Stimulated activated naive CD4-positive, alpha-beta T cell treated with Interleukin-2 at 50 U/mL for 16 hours (primary cell): ENCODE results near the gene CNTN1.

Source experiments
- DNase-seq: peaks from one replicate; lab custom pipeline; 2025; lab: John Stamatoyannopoulos, UW

CNTN1 gene

GRCh38 chr12:40691913-40692764 is at the start of gene CNTN1:
TSS of gene CNTN1 (plus strand) at chr12:40692439.
- DNase-seq: no peak

- no peak for DNase-seq
These were observed 48.7 kb upstream of the CNTN1 start for GRCh38 chr12:40643506-40643905.

GRCh38 chr12:40643976-40644375 is 48.3 kb upstream of the CNTN1 start:
- no peak for DNase-seq

GRCh38 chr12:40644708-40645107 is 47.5 kb upstream of the CNTN1 start:
- DNase-seq: no peak

DNA sequence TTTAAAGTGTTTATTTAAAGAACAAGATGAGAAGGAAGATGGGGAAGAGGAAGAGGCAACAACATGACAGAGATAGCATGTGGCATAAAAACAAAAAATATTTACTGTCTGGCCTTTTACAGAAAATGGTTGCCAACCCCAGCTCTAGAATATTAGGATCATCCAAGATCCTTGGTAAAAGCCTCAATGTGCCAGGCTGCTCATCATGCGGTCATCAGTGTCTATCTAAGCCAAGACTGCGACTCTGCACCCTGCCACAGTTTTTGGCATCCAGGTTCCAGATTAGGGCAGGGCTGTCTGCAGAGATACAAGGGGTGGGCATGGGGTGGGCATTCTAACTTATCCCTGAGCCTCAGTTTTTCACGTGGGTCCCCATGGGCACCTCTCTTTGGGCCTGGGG is 46.9 kb upstream of the CNTN1 start:
- no peak for DNase-seq

DNA sequence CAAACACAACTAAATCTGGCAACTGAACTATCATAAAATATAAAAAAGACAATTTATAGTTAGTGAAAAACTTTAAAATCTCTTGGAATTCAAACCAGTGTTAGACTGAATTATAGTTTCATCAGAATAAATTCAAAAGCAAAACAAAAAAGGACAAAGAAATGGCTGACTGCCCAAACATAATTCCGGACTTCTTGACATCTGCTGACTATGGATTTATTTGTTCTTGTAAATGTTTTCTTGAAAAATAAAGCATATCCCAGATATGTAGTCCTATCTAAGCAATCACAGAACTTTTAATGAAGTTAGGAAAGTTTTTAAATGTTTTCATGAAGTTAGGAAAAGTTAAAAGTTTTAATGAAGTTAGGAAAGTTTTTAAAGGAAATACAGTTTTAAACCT is 45.8 kb upstream of the CNTN1 start:
- DNase-seq: no peak

- no peak for DNase-seq
These were observed 45.3 kb upstream of the CNTN1 start for GRCh38 chr12:40646911-40647310.

GRCh38 chr12:40647651-40648050 is 44.6 kb upstream of the CNTN1 start:
- no peak for DNase-seq

DNA sequence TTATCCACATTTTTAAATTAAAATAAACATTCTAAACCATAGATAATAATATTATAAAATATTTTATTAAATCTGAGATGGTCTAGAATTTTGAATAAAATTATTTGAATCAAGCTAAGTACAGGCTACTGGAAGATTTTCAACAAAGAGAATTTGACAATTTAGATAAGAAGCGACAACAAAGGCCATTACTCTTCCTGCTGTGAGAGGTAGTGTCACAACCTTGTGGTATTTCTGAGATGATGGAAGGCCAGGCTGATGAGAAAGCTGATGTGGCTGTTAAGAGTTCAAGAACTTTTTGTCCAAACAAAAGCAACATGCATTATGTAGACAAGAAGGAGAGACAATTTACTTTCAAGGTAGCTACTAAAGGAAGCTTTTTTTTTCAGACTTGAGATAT is 43.7 kb upstream of the CNTN1 start:
- no peak for DNase-seq

DNA sequence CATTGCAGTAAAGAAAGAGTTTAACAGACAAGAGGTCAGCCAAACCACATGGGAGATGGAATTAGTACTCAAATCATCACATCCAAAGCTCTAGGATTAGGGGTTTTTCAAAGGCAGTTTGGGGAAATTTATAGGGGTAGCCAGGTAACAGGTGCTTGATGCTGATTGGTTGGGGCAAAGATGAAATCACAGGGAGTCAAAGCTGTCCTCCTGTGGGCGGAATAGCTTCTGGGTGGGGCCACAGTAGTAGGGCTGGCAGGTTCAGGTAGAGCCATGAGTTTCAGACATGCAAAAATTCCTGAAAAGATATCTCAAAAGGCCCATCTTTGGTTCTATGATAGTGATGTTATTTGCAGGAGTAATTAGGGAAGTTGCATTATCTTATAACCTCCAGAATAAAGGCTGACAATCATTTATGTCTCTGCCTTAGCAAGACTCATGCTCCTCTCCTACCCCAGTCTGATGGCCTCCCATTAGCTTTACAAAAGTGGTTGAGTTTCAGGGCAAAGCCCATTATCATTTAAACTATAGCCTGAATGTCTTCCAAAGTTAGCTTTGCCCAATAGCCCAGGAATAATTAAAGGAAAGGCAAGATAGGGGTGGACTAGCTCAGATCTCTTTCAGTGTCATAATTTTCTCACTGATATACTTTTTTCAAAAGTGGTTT is 42.1 kb upstream of the CNTN1 start:
- DNase-seq: no peak

GRCh38 chr12:40655451-40655850 is 36.8 kb upstream of the CNTN1 start:
- no peak for DNase-seq

DNA sequence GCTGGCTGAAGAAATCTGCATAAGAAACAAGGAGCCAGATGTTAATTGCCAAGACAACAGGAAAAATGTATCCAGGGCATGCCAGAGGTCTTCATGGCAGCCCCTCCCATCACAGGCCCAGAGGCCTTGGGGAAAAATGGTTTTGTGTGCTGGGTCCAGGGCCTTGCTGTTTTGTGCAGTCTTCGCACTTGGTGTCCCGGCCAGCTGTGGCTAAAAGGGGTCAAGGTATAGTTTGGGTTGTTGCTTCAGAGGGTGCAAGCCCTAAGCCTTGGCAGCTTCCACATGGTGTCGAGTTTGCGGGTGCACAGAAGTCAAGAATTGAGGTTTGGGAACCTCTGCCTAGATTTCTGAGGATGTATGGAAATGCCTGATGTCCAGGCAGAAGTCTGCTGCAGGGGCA is 29.9 kb upstream of the CNTN1 start:
- DNase-seq: no peak

GRCh38 chr12:40663781-40664180 is 28.5 kb upstream of the CNTN1 start:
- no peak for DNase-seq

- no peak for DNase-seq
These were observed 24.1 kb upstream of the CNTN1 start for GRCh38 chr12:40668099-40668529.

DNA sequence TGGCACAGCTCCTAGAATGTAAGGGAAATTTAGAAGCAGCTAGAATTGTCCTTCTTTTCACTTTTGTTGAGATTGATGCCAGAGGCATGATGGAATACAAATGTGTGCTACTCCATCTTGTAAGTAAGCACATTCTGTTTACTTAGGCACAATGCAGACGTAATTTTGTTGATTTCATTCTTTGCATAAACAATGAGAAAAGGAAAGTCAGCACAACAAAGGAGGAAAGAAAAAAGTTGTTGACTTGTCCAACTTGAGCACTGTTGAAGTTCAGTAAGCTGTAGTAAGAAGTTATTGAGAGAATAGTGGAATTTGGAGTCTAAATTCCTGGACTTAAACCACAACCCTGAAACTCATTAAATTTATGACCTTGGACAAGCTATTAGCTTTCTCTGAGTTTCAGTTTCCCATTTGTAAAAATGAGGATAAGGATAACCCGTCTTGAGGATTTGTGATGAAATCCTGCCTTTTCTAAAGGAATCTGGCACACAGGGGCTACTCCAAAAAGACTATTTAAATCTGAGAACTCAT is 19.4 kb upstream of the CNTN1 start:
- DNase-seq: no peak

DNA sequence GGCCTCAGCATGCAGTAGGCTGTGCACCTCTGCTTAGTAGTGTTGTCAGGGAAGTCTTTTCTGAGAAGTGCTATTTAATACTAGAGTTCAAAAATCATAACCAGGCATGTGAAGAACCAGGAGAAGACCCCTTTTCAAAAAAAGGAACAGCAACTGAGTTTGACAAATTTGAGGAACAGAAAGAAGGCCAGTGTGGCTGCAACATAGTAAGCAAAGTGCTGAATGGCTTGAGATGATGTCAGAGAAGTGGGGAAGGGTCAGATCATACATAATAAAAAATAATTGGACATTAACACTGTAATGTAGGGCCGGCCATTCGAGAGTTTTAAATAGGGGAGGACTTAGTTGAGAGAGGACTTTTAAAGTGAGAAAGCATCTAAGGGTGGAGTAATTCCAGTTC is 11.1 kb upstream of the CNTN1 start:
- DNase-seq: no peak

- DNase-seq: no peak
These were observed 7.3 kb upstream of the CNTN1 start for GRCh38 chr12:40684986-40685385.

GRCh38 chr12:40688085-40688725 is 4.0 kb upstream of the CNTN1 start:
- no peak for DNase-seq

GRCh38 chr12:40689576-40689975 is 2.7 kb upstream of the CNTN1 start:
- no peak for DNase-seq

GRCh38 chr12:40692765-40693206 is 547 bp downstream of the CNTN1 start:
- DNase-seq: no peak

GRCh38 chr12:40693207-40693821 is 1.1 kb downstream of the CNTN1 start:
- DNase-seq: no peak

DNA sequence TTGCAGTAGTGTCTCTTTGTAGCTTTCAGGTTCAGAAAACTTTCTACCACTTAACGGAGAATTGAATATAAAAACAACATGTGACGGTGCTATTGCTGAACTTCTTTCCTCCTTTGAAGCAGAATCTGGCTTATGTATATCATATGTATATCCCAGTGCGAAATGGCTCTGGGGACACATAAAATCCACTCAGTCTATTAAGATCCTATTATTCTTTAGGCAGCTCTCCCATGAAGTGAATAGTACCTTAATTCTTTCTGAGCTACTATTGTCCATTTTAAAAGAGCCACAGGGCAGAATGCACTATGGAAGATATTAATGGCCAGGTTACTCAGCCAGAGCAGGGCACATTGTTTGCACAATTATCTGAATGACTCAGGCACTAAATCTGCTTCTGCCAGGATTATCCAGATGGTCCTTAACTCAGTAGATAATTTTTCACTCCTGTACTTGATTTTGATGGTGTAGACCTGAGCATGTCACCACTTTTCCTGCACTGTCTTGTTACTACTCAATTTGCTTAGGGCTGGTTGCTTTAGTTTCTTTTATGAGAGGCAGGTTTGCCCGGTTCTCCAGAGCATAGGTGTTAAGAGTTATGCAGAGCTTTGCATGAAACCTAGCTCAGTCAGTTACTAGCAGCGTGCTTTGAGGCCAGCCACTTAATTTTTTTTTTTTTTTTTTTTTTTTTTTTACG is 5.5 kb downstream of the CNTN1 start:
- DNase-seq: no peak
